Measurements from ENCODE around the gene INMT.

DNA sequence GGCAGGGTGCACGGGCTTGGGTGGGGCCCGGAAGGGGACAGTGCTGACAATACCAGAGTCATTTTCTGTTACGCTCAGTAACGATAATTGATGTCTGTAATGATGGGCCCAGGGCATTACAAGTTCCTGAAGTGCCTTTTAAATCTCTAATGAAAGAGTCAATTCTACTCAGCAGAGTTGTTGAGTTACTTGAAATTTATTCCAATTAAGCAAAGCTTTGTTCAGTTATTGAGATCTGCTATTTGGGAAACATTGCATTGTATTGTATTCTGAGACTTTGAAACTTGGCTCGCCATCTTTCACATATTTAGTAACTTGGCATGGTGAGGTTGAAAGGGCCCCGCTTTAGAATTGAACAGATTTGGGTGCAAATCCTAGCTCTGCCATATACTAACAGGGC lies 54.0 kb downstream of the INMT start:
- TF ChIP-seq POLR2A (IDR thresholded peaks at IDR 0.05; ENCODE audit: low read depth, low read length) = no peak
- TF ChIP-seq POLR2AphosphoS5 (IDR thresholded peaks at IDR 0.05; ENCODE audit: low read depth, low read length) = no peak
- TF ChIP-seq TAF1 (IDR thresholded peaks at IDR 0.05; ENCODE audit: borderline replicate concordance, low read depth, low read length) = no peak
